Measurements from ENCODE around the gene COPS7B.
"Not testable (repeated sequence)": the region's sequence is repeated elsewhere in the genome, so short reads cannot be mapped to it uniquely, and the experiment has no call there.

DNA sequence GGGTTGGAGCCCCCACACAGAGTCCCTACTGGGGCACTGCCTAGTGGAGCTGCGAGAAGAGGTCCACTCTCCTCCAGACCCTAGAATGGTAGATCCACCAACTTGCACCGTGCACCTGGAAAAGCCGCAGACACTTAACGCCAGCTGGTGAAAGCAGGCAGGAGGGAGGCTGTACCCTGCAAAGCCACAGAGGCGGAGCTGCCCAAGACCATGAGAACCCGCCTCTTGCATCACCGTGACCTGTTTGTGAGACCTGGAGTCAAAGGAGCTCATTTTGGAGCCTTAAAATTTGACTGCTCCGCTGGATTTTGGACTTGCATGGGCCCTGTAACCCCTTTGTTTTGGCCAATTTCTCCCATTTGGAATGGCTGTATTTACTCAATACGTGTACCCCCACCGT lies 37.2 kb upstream of the COPS7B start:
- TF ChIP-seq, protein P1, sequence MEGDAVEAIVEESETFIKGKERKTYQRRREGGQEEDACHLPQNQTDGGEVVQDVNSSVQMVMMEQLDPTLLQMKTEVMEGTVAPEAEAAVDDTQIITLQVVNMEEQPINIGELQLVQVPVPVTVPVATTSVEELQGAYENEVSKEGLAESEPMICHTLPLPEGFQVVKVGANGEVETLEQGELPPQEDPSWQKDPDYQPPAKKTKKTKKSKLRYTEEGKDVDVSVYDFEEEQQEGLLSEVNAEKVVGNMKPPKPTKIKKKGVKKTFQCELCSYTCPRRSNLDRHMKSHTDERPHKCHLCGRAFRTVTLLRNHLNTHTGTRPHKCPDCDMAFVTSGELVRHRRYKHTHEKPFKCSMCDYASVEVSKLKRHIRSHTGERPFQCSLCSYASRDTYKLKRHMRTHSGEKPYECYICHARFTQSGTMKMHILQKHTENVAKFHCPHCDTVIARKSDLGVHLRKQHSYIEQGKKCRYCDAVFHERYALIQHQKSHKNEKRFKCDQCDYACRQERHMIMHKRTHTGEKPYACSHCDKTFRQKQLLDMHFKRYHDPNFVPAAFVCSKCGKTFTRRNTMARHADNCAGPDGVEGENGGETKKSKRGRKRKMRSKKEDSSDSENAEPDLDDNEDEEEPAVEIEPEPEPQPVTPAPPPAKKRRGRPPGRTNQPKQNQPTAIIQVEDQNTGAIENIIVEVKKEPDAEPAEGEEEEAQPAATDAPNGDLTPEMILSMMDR (IDR thresholded peaks at IDR 0.05), result not testable (repeated sequence)
- not testable (repeated sequence) for TF ChIP-seq POLR2A (IDR thresholded peaks at IDR 0.05)
